ENCODE measurements around the gene C10orf105.

The C10orf105 gene

GRCh38 chr10:71697938-71698709 lies 21.5 kb downstream of the C10orf105 start:
- no peak for DNase-seq (ENCODE audit: low spot score)

- peak; percentile 88 for DNase-seq (ENCODE audit: low spot score)
Observed at GRCh38 chr10:71696628-71697326, 22.8 kb downstream of the C10orf105 start.

- DNase-seq (ENCODE audit: low spot score): no peak
Observed at GRCh38 chr10:71695502-71696476, 23.8 kb downstream of the C10orf105 start.

DNA sequence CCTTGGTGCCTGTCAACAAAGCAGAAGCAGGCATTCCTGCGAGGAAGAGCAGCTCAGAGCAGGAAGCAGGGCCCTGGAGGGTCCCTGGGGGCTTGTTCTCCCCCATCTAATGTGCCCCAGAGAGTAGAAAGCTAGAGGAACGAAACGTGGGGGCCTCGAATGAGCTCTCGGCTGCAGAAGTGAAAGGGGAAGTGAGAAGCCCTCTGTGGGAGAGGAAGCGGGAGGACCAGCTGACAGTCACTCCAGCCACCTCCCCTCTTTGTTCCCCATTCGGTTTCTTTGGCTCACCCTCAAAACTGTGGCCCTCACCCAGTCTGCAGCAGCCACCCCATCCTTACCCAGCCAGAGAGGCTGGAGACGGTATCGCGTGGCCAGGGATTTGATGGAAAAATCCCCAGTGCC lies 25.0 kb downstream of the C10orf105 start:
- DNase-seq (ENCODE audit: low spot score): no peak

GRCh38 chr10:71694039-71694501 lies 25.5 kb downstream of the C10orf105 start:
- no peak for DNase-seq (ENCODE audit: low spot score)

- DNase-seq (ENCODE audit: low spot score): no peak
Observed at GRCh38 chr10:71693377-71693776, 26.2 kb downstream of the C10orf105 start.

- DNase-seq (ENCODE audit: low spot score): no peak
Observed at GRCh38 chr10:71692598-71693306, 26.8 kb downstream of the C10orf105 start.

DNA sequence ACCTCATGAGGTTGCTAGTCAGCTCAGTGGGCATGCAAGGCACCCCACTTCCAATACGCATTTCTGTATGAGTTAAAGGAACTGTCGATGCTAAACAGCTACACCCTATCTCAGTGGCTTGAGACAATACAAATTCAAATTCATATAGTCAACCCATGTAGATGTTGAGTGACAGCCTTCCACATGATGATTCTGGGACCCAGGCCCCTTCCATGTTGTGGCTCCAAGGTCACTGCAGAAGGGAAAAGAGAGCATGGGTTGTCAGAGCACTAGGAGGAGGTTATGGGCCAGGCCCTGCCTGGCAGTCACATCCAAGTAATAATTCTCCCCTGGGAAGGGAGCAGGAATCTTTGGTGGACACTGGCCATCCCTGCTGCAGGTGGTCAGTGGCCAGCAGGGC lies 28.2 kb downstream of the C10orf105 start:
- no peak for DNase-seq (ENCODE audit: low spot score)

DNA sequence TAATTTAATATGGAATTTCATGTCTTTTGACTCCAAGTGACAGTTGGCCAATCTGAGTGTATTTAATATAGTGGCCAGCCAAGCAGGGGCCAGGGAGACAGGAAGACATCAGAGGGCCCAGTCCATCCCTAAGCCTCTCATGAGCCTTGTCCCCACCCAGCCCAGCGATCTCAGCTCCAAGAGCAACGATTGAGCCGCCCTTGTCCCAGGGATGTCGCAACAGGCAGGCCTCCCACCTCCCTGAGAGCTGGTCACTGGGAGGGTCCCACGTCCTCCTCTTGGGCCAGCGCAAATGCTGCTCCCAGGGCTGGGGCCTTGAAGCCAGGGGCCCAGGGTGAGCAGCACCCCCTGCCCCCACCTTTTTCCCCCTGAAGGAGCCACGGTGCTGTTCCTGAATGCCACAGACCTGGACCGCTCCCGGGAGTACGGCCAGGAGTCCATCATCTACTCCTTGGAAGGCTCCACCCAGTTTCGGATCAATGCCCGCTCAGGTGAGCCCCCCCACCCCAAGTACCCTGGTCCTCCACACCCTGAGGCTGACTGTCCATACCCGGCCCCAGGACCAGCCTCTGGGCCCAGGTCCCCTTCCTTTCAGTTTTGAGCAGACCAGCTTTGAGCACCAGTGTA lies 29.4 kb downstream of the C10orf105 start:
- no peak for DNase-seq (ENCODE audit: low spot score)

DNA sequence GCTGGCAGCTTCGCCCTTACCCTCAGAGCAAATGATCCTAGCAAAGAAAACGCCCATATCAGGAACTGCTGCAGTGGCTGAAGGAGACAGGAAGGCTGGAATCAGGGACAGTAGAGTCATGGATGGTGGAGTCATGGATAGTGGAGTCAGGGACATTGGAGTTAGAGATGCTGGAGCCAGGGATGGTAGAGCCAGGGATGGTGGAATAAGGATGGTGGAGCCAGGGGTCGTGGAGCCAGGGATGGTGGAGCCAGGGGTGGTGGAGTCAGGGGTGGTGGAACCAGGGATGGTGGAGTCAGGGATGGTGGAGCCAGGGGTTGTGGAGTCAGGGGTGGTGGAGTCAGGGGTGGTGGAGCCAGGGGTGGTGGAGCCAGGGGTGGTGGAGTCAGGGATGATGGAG lies 31.3 kb downstream of the C10orf105 start:
- no peak for DNase-seq (ENCODE audit: low spot score)

DNA sequence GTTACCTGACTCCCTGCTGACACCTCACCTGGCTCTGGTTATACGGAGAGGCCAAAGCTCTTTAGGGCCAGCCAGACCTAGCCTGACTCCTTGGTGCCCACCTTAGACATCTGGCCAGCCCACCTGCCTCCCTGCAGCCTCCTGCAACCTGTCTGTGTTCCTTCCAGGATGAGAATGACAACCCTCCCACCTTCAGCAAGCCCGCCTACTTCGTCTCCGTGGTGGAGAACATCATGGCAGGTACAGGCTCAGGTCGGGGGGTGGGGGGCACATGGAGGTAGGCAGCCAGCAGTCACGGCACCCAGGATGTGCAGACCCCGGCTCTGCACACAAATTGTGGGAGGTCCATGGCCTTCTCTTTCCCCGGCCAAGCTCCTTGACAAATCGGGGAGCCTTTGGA lies 32.1 kb downstream of the C10orf105 start:
- no peak for DNase-seq (ENCODE audit: low spot score)

DNA sequence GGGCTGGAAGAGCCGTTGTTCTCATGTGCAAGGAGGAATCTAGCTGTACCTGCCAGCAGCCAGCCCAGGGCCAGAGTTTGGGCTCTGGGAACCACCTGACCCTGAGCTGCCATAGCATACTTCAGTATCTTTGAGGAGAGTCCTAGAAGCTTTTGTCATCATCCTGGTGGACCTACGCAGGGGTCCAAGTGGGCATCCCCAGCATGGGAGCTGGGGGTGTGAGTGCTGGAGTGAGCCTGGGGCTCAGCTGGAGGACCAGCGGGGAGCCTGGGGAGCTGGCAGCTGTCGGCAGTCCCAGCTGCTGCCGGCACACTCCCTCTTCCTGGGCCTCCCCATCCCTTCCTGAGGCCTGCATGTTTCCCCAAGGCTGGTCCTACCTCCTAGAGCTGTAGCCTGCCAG lies 32.5 kb downstream of the C10orf105 start:
- no peak for DNase-seq (ENCODE audit: low spot score)

- no peak for DNase-seq (ENCODE audit: low spot score)
Observed at GRCh38 chr10:71685554-71686232, 33.9 kb downstream of the C10orf105 start.

DNA sequence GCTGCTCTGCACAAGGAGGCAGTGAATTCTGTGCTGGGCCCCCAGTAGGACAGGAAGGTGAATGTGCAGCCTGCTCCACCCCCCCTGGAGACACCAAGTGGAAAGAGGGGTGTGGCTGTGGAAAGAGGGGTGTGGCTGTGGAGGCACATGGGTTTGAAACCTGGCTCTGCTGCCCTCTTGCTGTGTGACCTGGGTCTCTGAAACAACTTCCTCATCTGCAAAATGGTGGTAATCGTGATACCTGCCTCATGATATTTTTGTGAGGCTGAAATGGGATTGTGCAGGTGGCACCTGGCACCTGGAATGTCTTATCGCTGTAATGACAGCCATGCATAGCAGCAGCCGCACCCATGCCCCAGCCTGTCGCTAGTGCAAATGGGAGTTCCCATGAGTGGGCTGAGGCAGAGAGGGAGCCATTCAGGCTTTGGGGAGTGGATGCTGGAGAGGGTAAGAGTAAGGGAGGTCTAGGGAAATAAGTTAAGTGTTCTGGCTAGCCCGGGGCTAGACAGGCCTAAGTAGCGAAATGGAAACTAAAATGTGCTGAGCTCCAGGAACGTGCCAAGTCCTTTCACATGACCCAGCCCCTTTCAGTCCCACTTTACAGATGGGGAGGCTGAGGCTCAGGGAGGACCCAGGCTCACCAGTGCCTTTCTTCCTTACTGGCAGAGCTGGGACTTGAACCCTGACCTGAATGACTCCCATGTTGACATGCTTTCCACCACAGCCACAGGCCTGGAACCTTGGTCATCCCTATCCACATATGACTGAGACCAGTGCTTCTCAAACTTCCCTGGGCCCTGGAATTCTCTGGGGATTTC lies 35.0 kb downstream of the C10orf105 start:
- no peak for DNase-seq (ENCODE audit: low spot score)

GRCh38 chr10:71683301-71683700 lies 36.3 kb downstream of the C10orf105 start:
- DNase-seq (ENCODE audit: low spot score): no peak

DNA sequence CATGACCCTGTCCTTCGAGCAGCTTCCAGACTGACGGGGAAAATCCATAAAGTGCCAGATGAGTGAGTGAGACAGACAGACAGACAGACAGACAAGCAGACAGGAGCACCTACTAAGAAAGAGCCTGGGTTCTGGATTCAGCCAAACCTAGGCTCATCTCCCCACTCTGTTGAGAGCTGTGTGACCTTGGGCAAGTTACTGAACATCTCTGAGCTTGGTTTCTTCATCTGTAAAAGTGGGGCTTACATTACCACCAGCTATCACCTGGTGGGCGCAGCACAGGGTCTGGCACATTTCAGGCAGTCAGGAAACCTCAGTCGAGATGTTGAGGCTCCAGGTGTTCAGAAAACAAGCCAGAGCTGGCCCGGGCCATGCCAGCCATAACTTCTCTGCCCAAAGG lies 37.6 kb downstream of the C10orf105 start:
- DNase-seq (ENCODE audit: low spot score): no peak

GRCh38 chr10:71679425-71679824 lies 40.2 kb downstream of the C10orf105 start:
- no peak for DNase-seq (ENCODE audit: low spot score)

DNA sequence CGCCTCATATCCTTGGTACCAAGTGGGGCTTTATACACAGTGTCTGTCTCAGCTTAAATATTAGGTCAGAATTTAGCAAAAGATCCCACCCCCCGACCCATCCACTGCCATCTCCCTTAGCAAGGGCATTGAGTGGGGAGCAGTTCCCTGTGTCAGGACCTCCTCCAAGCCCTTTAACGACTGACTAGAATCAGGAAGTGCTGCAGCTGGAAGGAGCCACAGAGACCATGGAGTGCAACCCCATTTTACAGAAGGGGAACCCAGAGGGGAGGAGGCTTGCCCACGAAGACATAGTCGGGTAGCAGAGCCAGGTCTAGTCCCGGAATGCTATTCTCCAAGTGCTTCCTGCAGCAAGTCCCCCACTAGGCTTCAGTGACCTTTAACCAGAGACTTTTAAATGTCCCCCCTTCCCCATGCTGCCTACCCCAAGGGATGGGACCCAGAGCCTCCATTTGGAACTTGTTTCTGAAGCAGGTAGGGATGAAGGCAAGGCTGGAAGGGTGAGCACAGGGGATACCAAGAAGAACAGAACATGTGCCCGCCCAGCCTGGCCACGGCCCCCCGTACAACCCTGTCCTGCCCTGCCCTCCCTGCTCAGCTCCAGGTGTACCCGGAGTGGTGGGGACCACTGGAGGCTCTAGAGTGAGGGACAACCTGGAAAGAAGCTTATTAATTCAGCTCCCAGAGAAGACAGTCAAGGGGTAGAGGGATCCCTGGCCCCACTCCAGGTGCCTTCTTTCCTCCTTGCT lies 41.3 kb downstream of the C10orf105 start:
- DNase-seq (ENCODE audit: low spot score): no peak

- no peak for DNase-seq (ENCODE audit: low spot score)
Observed at GRCh38 chr10:71677261-71677660, 42.3 kb downstream of the C10orf105 start.

All from HuH-7.5 (cell line).